Keratinocyte (primary cell): ENCODE data around the gene SRD5A1. TPM values are rescaled to one million over a fixed set of nuclear protein-coding genes. Genes with fewer than 3 reads are reported as not detected.

Source experiments
- DNase-seq: peaks from one replicate; pipeline ENCODE4 v3.0.0-alpha.2; 2011; ENCODE audit warnings: low read depth, missing footprints, low spot score
- FAIRE-seq: peaks from 2 replicates; lab custom pipeline; 2011; peaks lifted over from hg19 to GRCh38; lab: Jason Lieb, UNC
- H2AFZ ChIP-seq: 2 replicates; pipeline ENCODE4 v1.6.0; 2012; ENCODE audit warnings: low read length, control low read depth, inconsistent platforms; ENCODE audit not compliant: control insufficient read depth
- H3K27ac ChIP-seq: 2 replicates; pipeline ENCODE4 v1.5.1; 2011; ENCODE audit warnings: low read length; ENCODE audit not compliant: control insufficient read depth, insufficient read depth
- H3K27me3 ChIP-seq: 3 replicates; pipeline ENCODE4 v1.6.0; 2011; ENCODE audit warnings: low read length; ENCODE audit not compliant: control insufficient read depth, insufficient read depth; ENCODE audit errors: extremely low read depth
- H3K36me3 ChIP-seq, 2 experiments: 2 replicates in 1 of 2; 3 replicates in 1 of 2; pipeline ENCODE4 v1.5.1; 2011; ENCODE audit warnings: low read length in 2 of 2, mild to moderate bottlenecking in 1 of 2; ENCODE audit not compliant: control insufficient read depth in 2 of 2, insufficient read depth in 2 of 2; ENCODE audit errors: extremely low read depth in 1 of 2
- H3K4me1 ChIP-seq: 3 replicates; pipeline ENCODE4 v1.5.1; 2011; ENCODE audit warnings: low read length; ENCODE audit not compliant: control insufficient read depth, insufficient read depth; ENCODE audit errors: extremely low read depth
- H3K4me2 ChIP-seq: 3 replicates; pipeline ENCODE4 v1.6.0; 2011; ENCODE audit warnings: low read depth, low read length; ENCODE audit not compliant: control insufficient read depth, insufficient read depth; ENCODE audit errors: extremely low read depth
- H3K4me3 ChIP-seq, 3 experiments: fragments of 200-600 bp in 1 of 3; sonication (generic) in 1 of 3; 2 replicates in 2 of 3; 3 replicates in 1 of 3; pipeline ENCODE4 v1.5.1; 2011 to 2016; ENCODE audit warnings: low read length in 3 of 3, mild to moderate bottlenecking in 3 of 3, control low read depth in 2 of 3, inconsistent platforms in 1 of 3, low read depth in 1 of 3, mixed read lengths in 1 of 3, mixed run types in 1 of 3, moderate library complexity in 1 of 3; ENCODE audit not compliant: control insufficient read depth in 2 of 3, insufficient read depth in 2 of 3; ENCODE audit errors: extremely low read depth in 1 of 3
- H3K79me2 ChIP-seq: 2 replicates; pipeline ENCODE4 v1.6.0; 2012; ENCODE audit warnings: low read length; ENCODE audit not compliant: control insufficient read depth, insufficient read depth
- H3K9ac ChIP-seq: 3 replicates; pipeline ENCODE4 v1.6.0; 2011; ENCODE audit warnings: low read length; ENCODE audit not compliant: control insufficient read depth, insufficient read depth; ENCODE audit errors: extremely low read depth
- H3K9me1 ChIP-seq: 3 replicates; pipeline ENCODE4 v1.6.0; 2011; ENCODE audit warnings: low read length; ENCODE audit not compliant: control insufficient read depth, insufficient read depth; ENCODE audit errors: extremely low read depth
- H3K9me3 ChIP-seq: 2 replicates; pipeline ENCODE4 v1.5.1; 2012; ENCODE audit warnings: low read depth, low read length; ENCODE audit not compliant: control insufficient read depth
- H4K20me1 ChIP-seq: 3 replicates; pipeline ENCODE4 v1.6.0; 2011; ENCODE audit warnings: low read length; ENCODE audit not compliant: control insufficient read depth, insufficient read depth; ENCODE audit errors: extremely low read depth
- CTCF ChIP-seq, 3 experiments: IDR thresholded peaks in 1 of 3; conservative IDR thresholded peaks in 1 of 3; optimal IDR thresholded peaks in 1 of 3; 2 replicates in 2 of 3; 3 replicates in 1 of 3; pipeline versions ENCODE3 to v1.5.1; 2011; ENCODE audit warnings: low read length in 3 of 3, mild to moderate bottlenecking in 3 of 3, moderate library complexity in 2 of 3, control low read depth in 1 of 3, inconsistent platforms in 1 of 3; ENCODE audit not compliant: insufficient read depth in 2 of 3; ENCODE audit errors: extremely low read depth in 1 of 3
- EZH2 ChIP-seq: IDR thresholded peaks from one replicate; pipeline ENCODE4 v1.6.1; 2012; ENCODE audit warnings: inconsistent platforms, mild to moderate bottlenecking, low read length, moderate library complexity
- dilution Hi-C: fragments of 300-500 bp; cut with MboI; formaldehyde crosslinking; loops from one replicate; pipeline ENCODE4 v1.7.0; 2020; ENCODE audit warnings: low sequenced_read_pairs; ENCODE audit not compliant: extremely low pct_ligation_motif_present
- polyA plus RNA-seq, 5 experiments: library from polyadenylated mRNA; depleted of rRNA in 3 of 5; stranded (reverse) in 3 of 5; stranded (forward) in 1 of 5; unstranded in 1 of 5; fragments of >200 nt; gene quantifications; 1 replicate in 1 of 5; 2 replicates in 3 of 5; 3 replicates in 1 of 5; pipeline versions ENCODE4 v1.2.1 to v1.2.3, GENCODE V29; 2011 to 2012; ENCODE audit warnings: missing spikeins in 2 of 5, low read depth in 1 of 5, low replicate concordance in 1 of 5

The SRD5A1 gene
- polyA plus RNA-seq, 1 donor (not counting 4 experiments of a cell fraction or from before 2014, with no cell fraction given) = 35.4 TPM

DNA sequence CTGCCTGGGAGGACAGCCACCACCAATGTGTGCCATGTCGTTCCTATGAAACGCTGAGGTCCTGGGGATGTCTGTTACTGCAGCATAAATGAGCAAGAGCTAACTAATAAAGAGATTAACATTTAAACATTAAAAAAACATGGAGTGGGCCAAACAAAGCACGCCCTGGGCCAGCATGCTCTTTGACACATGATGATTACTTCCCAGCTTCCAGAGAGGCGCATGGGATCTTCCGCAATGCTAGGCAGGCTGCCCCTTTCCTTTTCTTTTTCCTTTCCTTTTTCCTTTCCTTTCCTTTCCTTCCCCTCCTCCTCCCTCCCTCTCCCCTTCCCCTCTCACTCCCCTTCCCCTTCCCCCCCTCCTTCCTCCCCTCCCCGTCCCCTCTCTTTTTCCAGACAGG is 69.4 kb downstream of the SRD5A1 start:
- dilution Hi-C loops = no loop called here
- H2AFZ ChIP-seq = no peak overlapping the region
- FAIRE-seq = no peak
- H3K9me1 ChIP-seq = no peaks in the 10 kb centered on the region
- H3K4me1 ChIP-seq = peaks cover 27% of the 10 kb centered on the region
- TF ChIP-seq CTCF (optimal IDR thresholded peaks at IDR 0.05 in 1 of 3, IDR thresholded peaks at IDR 0.05 in 1 of 3, conservative IDR thresholded peaks at IDR 0.05 in 1 of 3; ENCODE audit: extremely low read depth in 1 of 3, insufficient read depth in 2 of 3, low read length in 3 of 3) (no peak), EZH2 (no peak)
- H4K20me1 ChIP-seq = no peaks in the 10 kb centered on the region
- DNase-seq = no peak
- no peaks in the 10 kb centered on the region for H3K79me2 ChIP-seq
- no peak overlapping the region for H3K9ac ChIP-seq
- H3K4me2 ChIP-seq = no peak overlapping the region
- no peaks in the 10 kb centered on the region for H3K27me3 ChIP-seq
- H3K36me3 ChIP-seq = no peaks in the 10 kb centered on the region
- H3K27ac ChIP-seq = no peak overlapping the region
- H3K9me3 ChIP-seq = no peaks in the 10 kb centered on the region
- no peak overlapping the region for H3K4me3 ChIP-seq

- H3K9me3 ChIP-seq = no peaks in the 10 kb centered on the region
- H3K4me1 ChIP-seq = peaks cover 27% of the 10 kb centered on the region
- peak overlapping the region; percentile 70 for H3K4me2 ChIP-seq
- peak overlapping the region; percentile 71 for H3K27ac ChIP-seq
- H3K9ac ChIP-seq = peak overlapping the region; percentile 57
- H3K27me3 ChIP-seq = no peaks in the 10 kb centered on the region
- H2AFZ ChIP-seq = peak overlapping the region; percentile 86
- no peaks in the 10 kb centered on the region for H4K20me1 ChIP-seq
- peak; percentile 57 for FAIRE-seq
- TF ChIP-seq CTCF (optimal IDR thresholded peaks at IDR 0.05 in 1 of 3, IDR thresholded peaks at IDR 0.05 in 1 of 3, conservative IDR thresholded peaks at IDR 0.05 in 1 of 3; ENCODE audit: extremely low read depth in 1 of 3, insufficient read depth in 2 of 3, low read length in 3 of 3) (no peak), EZH2 (no peak)
- H3K9me1 ChIP-seq = no peaks in the 10 kb centered on the region
- H3K79me2 ChIP-seq = no peaks in the 10 kb centered on the region
- no peaks in the 10 kb centered on the region for H3K36me3 ChIP-seq
- no peak overlapping the region for H3K4me3 ChIP-seq
- no peak for DNase-seq
- dilution Hi-C loops = no loop called here
These were observed 70.6 kb downstream of the SRD5A1 start for GRCh38 chr5:6703806-6704205.
